Endothelial cell of umbilical vein (primary cell): ENCODE results near the gene FBLN2. TPM values are rescaled to one million over a fixed set of nuclear protein-coding genes. Genes with fewer than 3 reads are reported as not detected.

Experiments
- BruUV-seq: library from RNA; stranded (reverse); fragments of 400-500 nt; replicated peaks from 2 replicates; lab custom pipeline; 2021; lab: Mats Ljungman, UMichigan
- CTCF ChIA-PET: fragments of 300-600, 350-600 bp; sonication (Branson Sonifier 250); formaldehyde crosslinking; loops from one replicate; lab custom pipeline; 2021; ENCODE audit warnings: antibody characterized with exemption, inconsistent platforms; lab: Charles Lee
- POLR2A ChIA-PET: fragments of 300-600, 350-600 bp; sonication (Branson Sonifier 250); formaldehyde crosslinking; loops from one replicate; lab custom pipeline; 2021; ENCODE audit warnings: antibody characterized with exemption, inconsistent platforms; lab: Charles Lee
- DNase-seq: peaks from one replicate; pipeline ENCODE4 v3.0.0-alpha.2; 2011; ENCODE audit warnings: low read depth, low spot score
- FAIRE-seq: peaks from 2 replicates; lab custom pipeline; 2011; peaks lifted over from hg19 to GRCh38; lab: Jason Lieb, UNC
- H2AFZ ChIP-seq: 2 replicates; pipeline ENCODE4 v1.6.0; 2012; ENCODE audit warnings: low read depth, low read length, control low read depth, inconsistent platforms
- H3K27ac ChIP-seq: 2 replicates; pipeline ENCODE4 v1.5.1; 2011; ENCODE audit warnings: low read depth, mild to moderate bottlenecking, control low read depth, low read length, moderate library complexity; ENCODE audit not compliant: insufficient read depth
- H3K27me3 ChIP-seq, 2 experiments: 2 replicates each; pipeline versions ENCODE4 v1.6.0 to v1.6.1; 2011; ENCODE audit warnings: low read length in 2 of 2, mixed read lengths in 1 of 2; ENCODE audit not compliant: control insufficient read depth in 2 of 2, insufficient read depth in 2 of 2
- H3K36me3 ChIP-seq, 2 experiments: 2 replicates in 1 of 2; 3 replicates in 1 of 2; pipeline ENCODE4 v1.5.1; 2011; ENCODE audit warnings: low read length in 2 of 2, mild to moderate bottlenecking in 1 of 2, moderate library complexity in 1 of 2; ENCODE audit not compliant: control insufficient read depth in 2 of 2, insufficient read depth in 2 of 2; ENCODE audit errors: extremely low read depth in 1 of 2
- H3K4me1 ChIP-seq: 3 replicates; pipeline ENCODE4 v1.5.1; 2011; ENCODE audit warnings: mild to moderate bottlenecking, low read length; ENCODE audit not compliant: control insufficient read depth, insufficient read depth; ENCODE audit errors: extremely low read depth
- H3K4me2 ChIP-seq: 2 replicates; pipeline ENCODE4 v1.6.1; 2011; ENCODE audit warnings: low read length, control low read depth, mixed read lengths; ENCODE audit not compliant: insufficient read depth
- H3K4me3 ChIP-seq, 3 experiments: fragments of 200-600 bp in 1 of 3; sonication (generic), shearing (Covaris generic) in 1 of 3; replicated peaks in 1 of 3; 2 replicates each; pipeline ENCODE4 v1.5.1; 2011 to 2016; ENCODE audit warnings: control low read depth in 3 of 3, low read length in 3 of 3, mild to moderate bottlenecking in 2 of 3, inconsistent platforms in 1 of 3, low read depth in 1 of 3, moderate library complexity in 1 of 3; ENCODE audit not compliant: insufficient read depth in 1 of 3
- H3K79me2 ChIP-seq: 2 replicates; pipeline ENCODE4 v1.6.0; 2012; ENCODE audit warnings: low read length, inconsistent platforms; ENCODE audit not compliant: control insufficient read depth, insufficient read depth
- H3K9ac ChIP-seq: replicated peaks from 2 replicates; pipeline ENCODE3; 2011; ENCODE audit warnings: low read length, control low read depth; ENCODE audit not compliant: insufficient read depth; ENCODE audit errors: extremely low read depth
- H3K9me1 ChIP-seq: replicated peaks from 3 replicates; pipeline ENCODE4 v1.6.0; 2011; ENCODE audit warnings: mild to moderate bottlenecking, low read length; ENCODE audit not compliant: control insufficient read depth, insufficient read depth; ENCODE audit errors: extremely low read depth
- H3K9me3 ChIP-seq: replicated peaks from 2 replicates; pipeline ENCODE4 v1.5.1; 2012; ENCODE audit warnings: low read length, inconsistent platforms; ENCODE audit not compliant: control insufficient read depth, insufficient read depth
- H4K20me1 ChIP-seq: replicated peaks from 2 replicates; pipeline ENCODE3; 2011; ENCODE audit warnings: mild to moderate bottlenecking, low read length; ENCODE audit not compliant: control insufficient read depth, insufficient read depth; ENCODE audit errors: extremely low read depth
- CTCF ChIP-seq, 2 donors: IDR thresholded peaks; 1 replicate in 1 of 2; 2 replicates in 1 of 2; pipeline ENCODE4 v1.5.1; 2011; ENCODE audit warnings: low read length in 2 of 2, mild to moderate bottlenecking in 2 of 2, moderate library complexity in 2 of 2, control low read depth in 1 of 2, inconsistent platforms in 1 of 2, low read depth in 1 of 2; ENCODE audit not compliant: insufficient read depth in 1 of 2; ENCODE audit errors: extremely low read depth in 1 of 2
- EZH2 ChIP-seq: IDR thresholded peaks from 2 replicates; pipeline ENCODE4 v1.6.1; 2012; ENCODE audit warnings: borderline replicate concordance, low read depth, mild to moderate bottlenecking, moderate library complexity, low read length, inconsistent platforms; ENCODE audit not compliant: severe bottlenecking
- FOS ChIP-seq: IDR thresholded peaks from 2 replicates; pipeline ENCODE4 v1.6.1; 2011; ENCODE audit warnings: mild to moderate bottlenecking, low read length, moderate library complexity, borderline replicate concordance; ENCODE audit not compliant: insufficient read depth
- GATA2 ChIP-seq: IDR thresholded peaks from 2 replicates; pipeline ENCODE4 v1.7.0; 2011; ENCODE audit warnings: low read depth, mild to moderate bottlenecking, moderate library complexity, mixed read lengths, low read length; ENCODE audit not compliant: insufficient read length, insufficient read depth
- JUN ChIP-seq: IDR thresholded peaks from 2 replicates; pipeline ENCODE4 v1.6.1; 2011; ENCODE audit warnings: borderline replicate concordance, low read depth; ENCODE audit not compliant: insufficient read length, insufficient read depth
- MAX ChIP-seq: IDR thresholded peaks from 2 replicates; pipeline ENCODE4 v1.6.1; 2011; ENCODE audit not compliant: insufficient read depth, insufficient read length
- MYC ChIP-seq: IDR thresholded peaks from one replicate; pipeline ENCODE4 v1.6.1; 2011; ENCODE audit warnings: mild to moderate bottlenecking, low read depth, low read length
- POLR2A ChIP-seq: IDR thresholded peaks from 2 replicates; pipeline ENCODE4 v1.6.1; 2012; ENCODE audit warnings: low read depth, mild to moderate bottlenecking, control low read depth, low read length
- POLR2AphosphoS5 ChIP-seq: IDR thresholded peaks from 2 replicates; pipeline ENCODE4 v1.6.1; 2012; ENCODE audit warnings: low read depth, mild to moderate bottlenecking, control low read depth, low read length, moderate library complexity; ENCODE audit not compliant: insufficient read depth
- dilution Hi-C: fragments of 300-500 bp; cut with MboI; formaldehyde crosslinking; loops from one replicate; pipeline ENCODE4 v1.15.0; 2019; ENCODE audit warnings: low sequenced_read_pairs; ENCODE audit not compliant: extremely low pct_ligation_motif_present
- intact Hi-C: fragments of 100-400 bp; cut with micrococcal nuclease; formaldehyde crosslinking; loops from one replicate; pipeline ENCODE4 v1.10.0; 2022
- polyA plus RNA-seq, 4 experiments: library from polyadenylated mRNA; depleted of rRNA in 3 of 4; stranded (reverse) in 3 of 4; unstranded in 1 of 4; fragments of >200 nt; gene quantifications; 2 replicates each; pipeline versions ENCODE4 v1.2.1 to v1.2.3, GENCODE V29; 2011 to 2012; ENCODE audit warnings: missing spikeins in 1 of 4
- total RNA-seq: library from RNA; stranded (reverse); gene quantifications from 2 replicates; pipeline ENCODE4 v1.2.3, GENCODE V29; 2021

Gene FBLN2
- total and polyA plus RNA-seq, 2 donors (not counting 3 experiments of a cell fraction or from before 2014, with no cell fraction given), result 1.4 to 1.9 TPM

DNA sequence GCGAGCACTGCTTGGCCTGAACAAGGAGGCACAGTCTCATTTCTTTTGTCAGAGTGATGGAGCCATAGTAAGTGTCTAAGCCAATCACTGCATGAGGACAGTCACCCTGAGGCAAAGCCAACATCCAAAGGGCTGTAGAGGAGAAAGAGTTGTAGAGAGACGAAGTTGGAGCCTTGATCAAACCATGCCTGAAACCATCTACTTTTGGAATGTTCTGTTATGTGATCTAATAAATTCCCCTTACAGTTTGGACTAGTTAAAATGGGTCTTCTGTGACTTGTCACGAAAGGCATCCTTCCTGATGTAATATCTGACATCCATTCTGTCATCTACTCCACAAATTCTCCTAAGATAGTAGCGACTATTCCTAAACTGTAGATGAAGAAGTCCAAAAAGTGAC lies 128.3 kb downstream of the FBLN2 start:
- no peaks in the 10 kb centered on the region for H3K4me1 ChIP-seq
- no peaks in the 10 kb centered on the region for H3K36me3 ChIP-seq
- TF ChIP-seq EZH2, result no peak
- no peak for TF ChIP-seq CTCF (IDR thresholded peaks at IDR 0.05; ENCODE audit: extremely low read depth in 1 of 2, insufficient read depth in 1 of 2, low read depth in 1 of 2, low read length in 2 of 2)
- TF ChIP-seq POLR2AphosphoS5, result no peak
- TF ChIP-seq MAX, result no peak
- no peak for TF ChIP-seq POLR2A
- TF ChIP-seq MYC, result no peak
- no peak for TF ChIP-seq FOS
- no peak for TF ChIP-seq GATA2
- TF ChIP-seq JUN, result no peak
- no peaks in the 10 kb centered on the region for H4K20me1 ChIP-seq
- ChIA-PET POLR2A (no interaction called here), CTCF (no interaction called here)
- H3K27me3 ChIP-seq, result no peaks in the 10 kb centered on the region
- H3K9ac ChIP-seq, result no peak overlapping the region
- no TSS peak for BruUV-seq
- dilution Hi-C loops, result no loop called here
- no peaks in the 10 kb centered on the region for H3K9me3 ChIP-seq
- H3K9me1 ChIP-seq, result no peaks in the 10 kb centered on the region
- H3K4me2 ChIP-seq, result no peak overlapping the region
- H2AFZ ChIP-seq, result no peak overlapping the region
- no peaks in the 10 kb centered on the region for H3K79me2 ChIP-seq
- intact Hi-C loops, result no loop called here
- no peak overlapping the region for H3K27ac ChIP-seq
- DNase-seq (no peak), FAIRE-seq (no peak)
- no peak overlapping the region for H3K4me3 ChIP-seq
